CD4-positive, CD25-positive, alpha-beta regulatory T cell (primary cell): ENCODE measurements around the gene DERA. TPM values are rescaled to one million over a fixed set of nuclear protein-coding genes. Genes with fewer than 3 reads are reported as not detected.
"Not testable (repeated sequence)": the region's sequence is repeated elsewhere in the genome, so short reads cannot be mapped to it uniquely, and the experiment has no call there.

Experiments
- ATAC-seq, 2 donors: fragments of 150-1000 bp; cut with Tn5 transposase; one replicate each; pipeline ENCODE4 v1.10.0; 2021; ENCODE audit warnings: low read depth in 2 of 2, moderate number of reproducible peaks in 2 of 2, moderate library complexity in 1 of 2
- DNase-seq, 3 donors: peaks; one replicate each; pipeline versions ENCODE4 v3.0.0 to v3.0.0-alpha.2; 2012 to 2022; ENCODE audit warnings: mixed read lengths in 1 of 3
- H3K27ac ChIP-seq: one replicate; pipeline ENCODE4 v1.7.0; 2013; ENCODE audit warnings: mild to moderate bottlenecking, low read length; ENCODE audit not compliant: insufficient read depth, poor library complexity, severe bottlenecking
- H3K27me3 ChIP-seq: one replicate; pipeline ENCODE4 v1.7.0; 2013; ENCODE audit warnings: low read length; ENCODE audit not compliant: control insufficient read depth, insufficient read depth
- H3K36me3 ChIP-seq: one replicate; pipeline ENCODE4 v1.7.0; 2013; ENCODE audit warnings: mild to moderate bottlenecking, low read length, moderate library complexity; ENCODE audit not compliant: control insufficient read depth, insufficient read depth
- H3K4me1 ChIP-seq: 2 replicates; pipeline ENCODE4 v1.7.0; 2013; ENCODE audit warnings: mild to moderate bottlenecking, low read length; ENCODE audit not compliant: insufficient read depth, control insufficient read depth, poor library complexity, severe bottlenecking
- H3K4me3 ChIP-seq: one replicate; pipeline ENCODE4 v1.7.0; 2013; ENCODE audit warnings: low read depth, mild to moderate bottlenecking, low read length, moderate library complexity
- H3K9me3 ChIP-seq, 2 experiments: 1 replicate in 1 of 2; 2 replicates in 1 of 2; pipeline ENCODE4 v1.7.0; 2013; ENCODE audit warnings: low read length in 2 of 2, mild to moderate bottlenecking in 1 of 2, moderate library complexity in 1 of 2; ENCODE audit not compliant: control insufficient read depth in 2 of 2
- H3K27ac Mint-ChIP-seq, 3 donors: one replicate each; pipeline ENCODE4 v1.8.0; 2020 to 2022; ENCODE audit warnings: mild to moderate bottlenecking in 3 of 3, mixed read lengths in 3 of 3, moderate library complexity in 2 of 3
- H3K27me3 Mint-ChIP-seq: one replicate; pipeline ENCODE4 v1.8.0; 2022; ENCODE audit warnings: mild to moderate bottlenecking, mixed read lengths
- H3K36me3 Mint-ChIP-seq: one replicate; pipeline ENCODE4 v1.8.0; 2020; ENCODE audit warnings: mixed read lengths
- H3K4me1 Mint-ChIP-seq, 4 donors: one replicate each; pipeline ENCODE4 v1.8.0; 2020 to 2022; ENCODE audit warnings: mixed read lengths in 4 of 4, mild to moderate bottlenecking in 1 of 4
- H3K4me3 Mint-ChIP-seq, 4 donors: one replicate each; pipeline ENCODE4 v1.8.0; 2020 to 2022; ENCODE audit warnings: mild to moderate bottlenecking in 4 of 4, mixed read lengths in 4 of 4, moderate library complexity in 3 of 4
- H3K9me3 Mint-ChIP-seq, 7 donors: one replicate each; pipeline ENCODE4 v1.8.0; 2020 to 2022; ENCODE audit warnings: mixed read lengths in 7 of 7, mild to moderate bottlenecking in 3 of 7, moderate library complexity in 2 of 7
- polyA plus RNA-seq, 4 donors: library from polyadenylated mRNA; unstranded; fragments of 300-500 nt; fragmentation: Illumina TruSeq; gene quantifications; one replicate each; pipeline ENCODE4 v1.2.3, GENCODE V29; 2021
- total RNA-seq: library from RNA; stranded (reverse); gene quantifications from one replicate; pipeline ENCODE4 v1.2.3, GENCODE V29; 2022

The DERA gene
- total and polyA plus RNA-seq, 5 donors from 2014 or later: 14.8 to 45.5 (median 38.5) TPM

DNA sequence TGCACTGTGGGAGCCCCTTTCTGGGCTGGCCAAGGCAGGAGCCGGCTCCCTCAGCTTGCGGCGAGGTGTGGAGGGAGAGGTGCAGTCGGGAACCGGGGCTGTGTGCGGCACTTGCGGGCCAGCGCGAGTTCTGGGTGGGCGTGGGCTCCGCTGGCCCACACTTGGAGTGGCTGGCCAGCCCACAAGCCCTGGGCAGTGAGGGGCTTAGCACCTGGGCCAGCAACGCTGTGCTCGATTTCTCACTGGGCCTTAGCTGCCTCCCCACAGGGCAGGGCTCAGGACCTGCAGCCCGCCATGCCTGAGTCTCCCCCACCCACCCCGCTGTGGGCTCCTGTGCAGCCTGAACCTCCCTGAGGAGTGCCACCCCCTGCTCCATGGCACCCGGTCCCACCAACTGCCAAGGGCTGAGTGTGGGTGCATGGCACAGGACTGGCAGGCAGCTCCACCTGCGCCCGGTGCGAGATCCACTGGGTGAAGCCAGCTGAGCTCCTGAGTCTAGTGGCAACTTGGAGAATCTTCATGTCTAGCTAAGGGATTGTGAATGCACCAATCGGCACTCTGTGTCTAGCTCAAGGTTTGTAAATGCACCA lies 36.5 kb upstream of the DERA start:
- not testable (repeated sequence) for H3K9me3 ChIP-seq, H3K4me1 Mint-ChIP-seq, H3K27ac ChIP-seq, H3K27ac Mint-ChIP-seq, ATAC-seq, H3K36me3 Mint-ChIP-seq, H3K36me3 ChIP-seq, H3K27me3 ChIP-seq, H3K9me3 Mint-ChIP-seq, H3K4me3 ChIP-seq, H3K4me1 ChIP-seq, H3K4me3 Mint-ChIP-seq, DNase-seq
- H3K27me3 Mint-ChIP-seq: peaks cover 15% of the 10 kb centered on the region

DNA sequence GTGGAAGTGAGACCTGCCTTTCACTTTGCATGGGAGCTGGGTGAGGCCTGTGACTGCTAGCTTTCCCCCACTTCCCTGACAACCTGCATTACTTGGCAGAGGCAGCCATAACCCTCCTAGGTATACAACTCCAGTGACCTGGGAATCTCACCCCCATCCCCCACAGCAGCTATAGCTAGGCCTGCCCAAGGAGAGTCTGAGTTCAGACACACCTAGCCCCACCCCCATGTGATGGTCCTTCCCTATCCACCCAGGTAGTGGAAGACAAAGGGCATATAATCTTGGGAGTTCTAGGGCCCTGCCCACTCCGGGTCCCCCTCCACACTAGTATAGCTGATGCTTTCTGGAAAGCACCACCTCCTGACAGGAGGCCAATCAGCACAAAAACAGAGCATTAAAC lies 35.3 kb upstream of the DERA start:
- H3K4me3 Mint-ChIP-seq: no peak overlapping the region
- Histone ChIP-seq H3K4me1 (no peaks in the 10 kb centered on the region), H3K27ac (no peak overlapping the region), H3K9me3 (no peaks in the 10 kb centered on the region), H3K36me3 (no peaks in the 10 kb centered on the region), H3K4me3 (no peak overlapping the region), H3K27me3 (no peaks in the 10 kb centered on the region)
- ATAC-seq (no peak), DNase-seq (no peak)
- H3K36me3 Mint-ChIP-seq: peaks cover 4% of the 10 kb centered on the region
- peaks cover 0 to 3% (median 0%) of the 10 kb centered on the region in 7 donors for H3K9me3 Mint-ChIP-seq
- H3K4me1 Mint-ChIP-seq: peaks cover 0 to 5% (median 4%) of the 10 kb centered on the region in 4 donors
- H3K27ac Mint-ChIP-seq: no peak overlapping the region
- peaks cover 15% of the 10 kb centered on the region for H3K27me3 Mint-ChIP-seq

DNA sequence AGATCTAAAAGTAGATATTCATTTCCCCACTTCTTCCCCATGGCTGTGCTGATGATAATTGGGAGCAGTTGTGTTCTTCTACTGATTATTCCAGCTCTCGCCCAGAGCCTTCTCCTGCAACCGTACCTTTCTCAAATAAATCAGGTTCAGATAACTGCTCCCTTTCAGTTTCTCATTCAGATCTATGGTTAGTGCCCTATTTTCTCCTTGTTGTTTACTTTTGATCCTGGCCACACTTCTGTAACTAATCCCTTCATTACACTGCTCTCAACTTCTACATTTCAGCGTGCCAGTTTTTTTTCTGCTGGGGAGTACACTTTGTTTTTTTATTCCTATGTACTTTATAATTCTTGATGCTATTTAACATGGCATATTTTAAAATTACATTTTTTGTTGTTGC lies 31.7 kb upstream of the DERA start:
- no peaks in the 10 kb centered on the region for H3K36me3 ChIP-seq
- Mint-ChIP-seq H3K27me3 (peaks cover 5% of the 10 kb centered on the region), H3K9me3 (peaks cover 0 to 3% (median 0%) of the 10 kb centered on the region in 7 donors), H3K27ac (peak overlapping the region in 1 of 3 donors; percentile 2), H3K4me3 (peak overlapping the region in 1 of 4 donors; percentile 58), H3K36me3 (no peaks in the 10 kb centered on the region), H3K4me1 (peaks cover 14 to 34% (median 19%) of the 10 kb centered on the region in 4 donors)
- H3K27ac ChIP-seq: no peak overlapping the region
- H3K27me3 ChIP-seq: no peaks in the 10 kb centered on the region
- no peak overlapping the region for H3K4me3 ChIP-seq
- DNase-seq (no peak), ATAC-seq (no peak)
- no peaks in the 10 kb centered on the region for H3K9me3 ChIP-seq
- H3K4me1 ChIP-seq: peaks cover 23% of the 10 kb centered on the region

DNA sequence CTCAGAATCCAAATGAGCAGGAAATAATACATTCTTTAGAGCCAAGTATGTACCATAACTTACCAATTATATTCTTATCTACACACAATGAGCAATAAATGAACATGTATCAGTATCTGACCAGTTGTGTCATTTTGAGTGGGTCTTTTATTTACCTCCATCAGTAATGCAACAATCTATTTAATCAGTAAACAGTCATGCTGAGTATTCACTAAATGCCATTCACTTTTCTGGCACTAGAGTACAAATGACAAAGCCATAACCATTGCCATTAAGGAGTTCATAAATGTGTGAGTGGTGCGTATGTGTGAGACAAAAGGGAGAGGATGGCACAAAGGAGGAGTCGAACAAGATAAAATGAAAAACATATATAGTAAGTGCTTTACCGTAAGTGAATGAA lies 30.4 kb upstream of the DERA start:
- peaks cover 15 to 42% (median 28%) of the 10 kb centered on the region in 4 donors for H3K4me1 Mint-ChIP-seq

DNA sequence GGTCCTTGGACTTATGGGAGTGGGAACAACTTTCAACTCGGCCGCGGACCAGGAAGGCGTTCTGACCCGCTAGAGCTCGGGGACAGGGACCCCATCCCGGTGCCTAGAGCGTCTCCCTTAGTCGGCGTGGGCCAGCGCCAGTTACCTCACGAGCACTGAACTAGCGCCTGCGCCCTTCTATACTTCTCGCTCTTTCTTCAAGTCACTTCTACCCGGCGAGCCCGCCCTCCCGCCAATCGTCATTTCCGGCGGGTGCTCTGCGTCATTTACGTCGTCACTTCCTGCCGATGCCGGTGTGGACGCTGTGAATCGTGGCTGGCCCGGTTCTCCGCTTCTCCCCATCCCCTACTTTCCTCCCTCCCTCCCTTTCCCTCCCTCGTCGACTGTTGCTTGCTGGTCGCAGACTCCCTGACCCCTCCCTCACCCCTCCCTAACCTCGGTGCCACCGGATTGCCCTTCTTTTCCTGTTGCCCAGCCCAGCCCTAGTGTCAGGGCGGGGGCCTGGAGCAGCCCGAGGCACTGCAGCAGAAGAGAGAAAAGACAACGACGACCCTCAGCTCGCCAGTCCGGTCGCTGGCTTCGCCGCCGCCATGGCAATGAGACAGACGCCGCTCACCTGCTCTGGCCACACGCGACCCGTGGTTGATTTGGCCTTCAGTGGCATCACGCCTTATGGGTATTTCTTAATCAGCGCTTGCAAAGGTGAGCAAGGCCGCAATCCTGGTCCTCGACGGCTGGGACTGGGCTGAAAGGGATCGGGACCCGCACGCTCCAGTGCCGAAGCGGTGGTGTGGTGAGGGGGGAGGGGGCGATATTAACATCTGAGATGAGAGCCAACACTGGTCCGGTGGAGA lies 28.8 kb upstream of the DERA start, which contains the start of gene STRAP:
Gene STRAP (plus strand): TSS at position 270 of the 854 bp plus-strand sequence. CDS start 321 bp downstream, at position 591.
- Histone ChIP-seq H3K4me1 (peaks cover 34% of the 10 kb centered on the region), H3K27me3 (no peaks in the 10 kb centered on the region), H3K27ac (peak within 1 kb of the TSS; percentile 98), H3K36me3 (peaks cover 7% of the 10 kb centered on the region), H3K4me3 (peak within 1 kb of the TSS; percentile 91), H3K9me3 (no peaks in the 10 kb centered on the region)
- H3K36me3 Mint-ChIP-seq: peaks cover 15% of the 10 kb centered on the region
- peaks cover 21 to 58% (median 44%) of the 10 kb centered on the region in 4 donors for H3K4me1 Mint-ChIP-seq
- H3K9me3 Mint-ChIP-seq: no peaks in the 10 kb centered on the region
- H3K4me3 Mint-ChIP-seq: peak within 1 kb of the TSS; percentile 96 to 99 (median 99)
- peaks cover 5% of the 10 kb centered on the region for H3K27me3 Mint-ChIP-seq
- peak within 1 kb of the TSS; percentile 98 to 100 (median 100) for H3K27ac Mint-ChIP-seq
- peak; percentile 94 to 98 (median 97) for DNase-seq
- ATAC-seq: peak; percentile 94 to 97

More for the DNA sequence above, 30.4 kb upstream of the DERA start:
- no peaks in the 10 kb centered on the region for H3K9me3 ChIP-seq
- Mint-ChIP-seq H3K9me3 (peaks cover 0 to 3% (median 0%) of the 10 kb centered on the region in 7 donors), H3K27ac (peak overlapping the region in 2 of 3 donors; percentile 34 to 47), H3K27me3 (peaks cover 5% of the 10 kb centered on the region), H3K4me3 (peak overlapping the region; percentile 1 to 96 (median 48)), H3K36me3 (peaks cover 4% of the 10 kb centered on the region)
- H3K27me3 ChIP-seq: no peaks in the 10 kb centered on the region
- H3K4me1 ChIP-seq: peaks cover 34% of the 10 kb centered on the region
- no peaks in the 10 kb centered on the region for H3K36me3 ChIP-seq
- no peak for ATAC-seq
- peak overlapping the region; percentile 91 for H3K4me3 ChIP-seq
- no peak for DNase-seq
- H3K27ac ChIP-seq: no peak overlapping the region

DNA sequence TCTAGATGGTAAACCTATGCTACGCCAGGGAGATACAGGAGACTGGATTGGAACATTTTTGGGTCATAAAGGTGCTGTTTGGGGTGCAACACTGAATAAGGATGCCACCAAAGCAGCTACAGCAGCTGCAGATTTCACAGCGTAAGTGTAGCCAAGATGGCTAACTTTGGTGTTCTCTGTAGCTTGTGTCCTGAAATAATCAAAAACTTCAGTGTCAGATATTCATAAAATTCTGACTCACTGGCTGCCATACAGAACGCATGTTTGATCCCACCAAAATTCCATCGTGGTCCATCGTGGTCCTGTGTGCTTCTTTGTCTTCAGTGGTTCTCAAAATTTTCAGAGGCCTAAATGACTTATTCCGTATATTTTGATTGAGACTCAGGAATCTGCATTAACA lies 27.6 kb upstream of the DERA start:
- peaks cover 11% of the 10 kb centered on the region for H3K36me3 ChIP-seq
- DNase-seq (no peak), ATAC-seq (no peak)
- no peaks in the 10 kb centered on the region for H3K9me3 ChIP-seq
- no peaks in the 10 kb centered on the region for H3K9me3 Mint-ChIP-seq
- peak overlapping the region; percentile 96 to 99 (median 99) for H3K4me3 Mint-ChIP-seq
- peaks cover 21 to 70% (median 53%) of the 10 kb centered on the region in 4 donors for H3K4me1 Mint-ChIP-seq
- H3K27me3 Mint-ChIP-seq: peaks cover 5% of the 10 kb centered on the region
- H3K4me3 ChIP-seq: peak overlapping the region; percentile 91
- peak overlapping the region in 2 of 3 donors; percentile 100 for H3K27ac Mint-ChIP-seq
- H3K27ac ChIP-seq: peak overlapping the region; percentile 98
- no peaks in the 10 kb centered on the region for H3K27me3 ChIP-seq
- H3K36me3 Mint-ChIP-seq: peaks cover 19% of the 10 kb centered on the region
- peaks cover 34% of the 10 kb centered on the region for H3K4me1 ChIP-seq

DNA sequence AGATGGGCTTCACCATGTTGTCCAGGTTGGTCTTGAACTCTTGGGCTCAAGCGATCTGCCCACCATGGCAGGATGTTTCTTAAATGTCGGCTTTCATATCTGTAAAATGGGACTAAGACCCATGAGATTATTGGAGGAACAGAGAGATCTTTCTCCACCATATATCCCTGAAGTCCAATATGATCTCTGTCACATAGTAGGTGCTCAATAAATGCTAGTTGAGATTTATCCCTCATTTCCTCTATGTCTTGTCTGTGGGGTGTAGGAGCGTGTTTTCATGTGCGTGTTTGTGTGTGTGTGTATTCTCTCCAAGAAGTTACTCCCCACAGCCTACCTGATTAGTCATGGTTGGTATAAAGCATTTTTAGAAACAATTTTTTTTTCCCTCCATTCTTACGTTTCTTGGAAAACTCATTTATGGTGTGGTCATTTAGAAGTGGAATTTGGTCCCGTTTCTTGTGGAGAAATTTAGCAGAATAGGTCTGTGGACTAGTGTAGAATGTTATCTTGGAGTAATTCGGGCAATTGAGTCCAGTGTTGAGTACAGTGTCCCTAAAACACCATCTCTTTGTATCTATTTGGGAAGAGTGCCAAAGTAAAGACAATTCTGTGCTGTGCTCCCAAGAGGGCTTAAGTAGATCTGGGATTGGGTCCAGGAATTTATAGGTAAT lies 24.6 kb upstream of the DERA start:
- H3K36me3 ChIP-seq: peaks cover 28% of the 10 kb centered on the region
- H3K4me3 Mint-ChIP-seq: peak overlapping the region in 2 of 4 donors; percentile 10 to 16
- H3K27me3 Mint-ChIP-seq: peaks cover 5% of the 10 kb centered on the region
- H3K4me3 ChIP-seq: no peak overlapping the region
- no peaks in the 10 kb centered on the region for H3K9me3 ChIP-seq
- peaks cover 35 to 87% (median 60%) of the 10 kb centered on the region in 4 donors for H3K4me1 Mint-ChIP-seq
- H3K27ac Mint-ChIP-seq: peak overlapping the region in 1 of 3 donors; percentile 49
- no peak overlapping the region for H3K27ac ChIP-seq
- no peak for ATAC-seq
- H3K27me3 ChIP-seq: no peaks in the 10 kb centered on the region
- peaks cover 36% of the 10 kb centered on the region for H3K4me1 ChIP-seq
- no peaks in the 10 kb centered on the region for H3K9me3 Mint-ChIP-seq
- peaks cover 28% of the 10 kb centered on the region for H3K36me3 Mint-ChIP-seq
- DNase-seq: no peak
